Stimulated activated CD8-positive, alpha-beta memory T cell treated with anti-CD3 and anti-CD28 coated beads, Interleukin-2, amount 100 ng/mL, for 48 hours (primary cell): ENCODE results near the gene ZCCHC7.
"Not testable (repeated sequence)": the region's sequence is repeated elsewhere in the genome, so short reads cannot be mapped to it uniquely, and the experiment has no call there.

Experiments
- DNase-seq, 2 donors: peaks; one replicate each; pipeline ENCODE4 v3.0.0-alpha.2; 2020; ENCODE audit warnings: low read depth in 2 of 2

ZCCHC7 gene

DNA sequence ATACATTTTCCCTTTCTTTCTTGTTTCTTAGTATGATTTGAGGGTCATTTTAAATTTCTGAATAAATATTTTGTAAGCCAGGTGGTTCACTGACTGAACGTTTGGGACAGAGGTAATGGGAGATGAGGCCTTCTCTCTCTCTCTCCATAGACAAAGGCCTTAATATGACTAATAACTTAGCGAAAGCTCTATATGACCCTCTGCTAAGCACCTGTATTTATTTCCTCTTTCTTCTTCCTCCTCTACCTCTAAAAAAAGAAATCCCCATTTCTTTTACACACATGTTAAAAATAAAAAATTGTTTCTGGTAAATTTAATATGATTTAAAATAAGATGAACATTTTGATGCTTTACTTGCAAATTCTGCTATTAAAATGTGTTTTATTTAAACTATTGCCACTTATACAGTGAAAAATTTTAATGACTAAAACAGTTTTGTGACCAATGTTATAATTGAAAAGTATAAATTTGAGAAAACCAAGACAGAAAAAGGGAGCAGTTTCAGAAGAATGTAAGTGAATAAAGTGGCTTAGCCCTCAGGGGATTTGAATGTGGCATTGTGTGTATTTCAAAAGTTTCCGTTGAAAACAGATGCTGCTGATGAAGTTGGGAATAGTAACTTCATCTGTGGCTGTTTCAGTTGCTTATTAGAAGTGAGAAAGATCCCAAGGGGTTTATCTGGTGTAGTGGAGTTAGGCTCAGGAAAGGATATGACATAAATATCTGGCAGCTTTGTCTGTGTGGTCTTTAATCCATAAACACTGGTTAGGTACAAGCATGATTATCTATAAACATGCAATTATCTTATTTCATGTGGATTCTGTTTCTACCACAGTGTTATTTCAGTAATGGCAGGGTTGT, 173.5 kb downstream of the ZCCHC7 start:
- DNase-seq = no peak

DNA sequence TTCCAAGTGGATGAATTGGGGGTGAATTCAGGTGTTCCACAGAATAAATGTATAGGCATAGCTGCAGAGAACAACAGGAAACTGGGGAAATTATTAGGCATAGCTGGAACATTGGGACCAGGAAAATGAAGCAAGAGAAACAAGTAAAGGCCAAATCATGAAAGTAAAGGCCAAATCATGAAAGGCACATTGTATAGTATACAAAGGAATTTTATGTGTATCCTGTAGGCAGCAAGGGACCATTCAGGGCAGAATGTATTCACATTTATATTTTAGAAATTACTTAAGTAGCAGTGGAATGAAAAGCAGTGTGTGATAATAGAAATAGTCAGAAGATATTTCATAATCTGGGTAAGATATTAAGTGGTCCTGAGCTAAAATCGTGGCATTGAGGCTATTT, 174.8 kb downstream of the ZCCHC7 start:
- DNase-seq = no peak

GRCh38 chr9:37295796-37296195, 175.4 kb downstream of the ZCCHC7 start:
- DNase-seq = no peak

- DNase-seq = no peak
These were observed 177.2 kb downstream of the ZCCHC7 start for GRCh38 chr9:37297592-37297991.

DNA sequence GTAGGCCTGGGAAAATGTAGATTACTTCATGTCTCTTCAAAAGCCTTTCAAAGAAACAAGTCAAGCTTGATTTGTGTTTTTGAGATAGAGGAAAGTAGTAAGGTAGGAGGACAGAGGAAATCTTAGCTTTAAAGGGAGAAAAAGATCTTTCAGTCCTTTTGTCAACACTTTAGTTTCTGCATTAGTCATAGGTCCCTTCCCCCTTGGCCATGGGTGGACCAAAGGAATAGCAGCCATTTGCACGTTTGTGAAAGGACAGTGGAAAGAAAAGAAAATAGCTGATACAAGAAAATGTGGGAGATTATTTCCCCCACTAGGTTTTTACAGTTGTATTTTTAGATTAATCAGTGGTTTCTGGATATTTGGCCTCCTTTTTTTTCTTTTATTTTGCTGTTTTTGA, 180.2 kb downstream of the ZCCHC7 start:
- no peak for DNase-seq

DNA sequence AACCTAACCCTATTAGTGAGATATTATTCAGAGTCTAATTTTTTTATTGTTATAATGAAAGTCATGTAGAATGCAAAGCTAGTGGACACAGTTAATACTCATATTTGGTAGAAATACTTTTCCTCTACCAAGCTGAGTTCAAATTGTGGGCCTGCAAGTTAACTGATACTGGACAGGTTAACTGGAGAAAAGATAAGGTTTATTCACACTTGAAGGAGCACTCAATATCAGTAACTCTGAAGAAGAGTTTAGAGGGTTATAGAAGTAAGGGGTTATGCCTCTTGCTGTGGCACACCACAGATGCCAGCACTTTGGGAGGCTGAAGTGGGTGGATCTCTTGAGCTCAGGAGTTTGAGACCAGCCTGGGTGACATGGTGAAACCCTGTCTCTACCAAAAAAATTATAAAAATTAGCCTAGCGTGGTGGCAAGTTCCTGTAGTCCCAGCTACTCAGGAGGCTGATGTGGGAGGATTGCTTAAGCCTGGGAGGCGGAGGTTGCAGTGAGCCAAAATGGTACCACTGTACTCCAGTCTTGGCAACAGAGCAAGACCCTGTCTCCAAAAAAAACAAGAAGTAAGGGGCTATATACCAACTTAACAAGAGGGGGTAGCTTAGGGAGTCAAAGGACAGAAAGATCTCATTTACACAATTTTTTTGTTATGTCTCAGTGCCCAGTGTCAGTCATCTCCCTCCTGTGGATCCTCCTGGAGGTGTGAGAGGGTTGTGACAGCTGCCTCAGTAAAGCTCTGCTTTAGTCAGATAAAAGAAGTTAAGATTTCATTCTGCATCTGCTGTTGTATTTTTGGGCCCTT, 180.9 kb downstream of the ZCCHC7 start:
- no peak for DNase-seq

DNA sequence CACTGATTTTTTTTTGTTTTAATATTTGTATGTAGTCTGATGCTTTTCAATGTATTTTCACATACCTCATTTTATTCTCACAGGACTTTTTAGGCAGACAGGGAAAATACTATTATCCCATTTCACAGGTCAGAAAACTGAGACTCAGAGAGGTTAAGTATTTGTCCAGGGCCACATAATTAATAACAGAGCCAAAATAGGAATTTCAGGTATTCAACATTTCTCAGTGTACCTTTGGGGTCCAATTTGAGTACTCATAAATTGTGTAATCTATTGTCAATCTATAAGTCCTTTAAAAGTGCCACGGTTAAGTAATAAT, 181.4 kb downstream of the ZCCHC7 start:
- DNase-seq = no peak

GRCh38 chr9:37302277-37302676, 181.9 kb downstream of the ZCCHC7 start:
- no peak for DNase-seq

- not testable (repeated sequence) for DNase-seq
These were observed 182.9 kb downstream of the ZCCHC7 start for GRCh38 chr9:37303272-37303671.

- no peak for DNase-seq
These were observed 188.8 kb downstream of the ZCCHC7 start for GRCh38 chr9:37309136-37309535.

DNA sequence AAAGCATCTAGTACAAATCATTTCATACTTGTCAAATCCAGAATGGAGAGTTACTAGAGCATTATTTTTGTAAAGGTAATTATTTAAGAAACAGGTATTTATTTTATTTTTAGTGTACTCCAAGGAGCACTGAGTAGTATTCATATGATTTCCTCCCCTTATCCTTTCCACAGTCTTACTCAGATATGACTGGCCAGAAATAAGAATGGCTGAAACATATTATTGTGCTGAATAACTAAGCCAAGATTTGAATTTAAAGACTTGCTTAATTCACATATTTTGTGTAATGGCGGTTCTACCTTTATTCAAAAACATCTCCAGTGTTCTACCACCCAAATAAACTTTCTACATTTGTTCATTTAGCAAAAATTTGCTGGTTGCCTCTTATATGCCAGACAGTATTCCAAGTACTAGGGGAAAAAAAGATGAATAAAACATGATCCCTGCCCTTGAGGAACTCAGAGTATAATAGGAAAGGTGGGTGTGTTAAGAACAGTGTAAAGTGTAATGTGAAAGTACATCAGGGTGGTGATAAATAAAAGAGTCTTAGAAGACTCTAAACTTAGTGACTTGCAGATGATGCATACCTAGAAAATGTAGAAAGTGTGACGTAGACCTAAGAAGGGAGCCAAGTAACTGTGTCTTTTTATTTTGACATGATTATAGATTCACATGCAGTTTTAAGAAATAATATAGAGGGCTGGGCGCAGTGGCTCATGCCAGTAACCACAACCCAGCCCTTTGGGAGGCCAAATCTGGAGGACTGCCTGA, 191.7 kb downstream of the ZCCHC7 start:
- DNase-seq = no peak

- no peak for DNase-seq
These were observed 203.9 kb downstream of the ZCCHC7 start for GRCh38 chr9:37324261-37324683.

GRCh38 chr9:37324691-37325490, 204.5 kb downstream of the ZCCHC7 start:
- DNase-seq = no peak

DNA sequence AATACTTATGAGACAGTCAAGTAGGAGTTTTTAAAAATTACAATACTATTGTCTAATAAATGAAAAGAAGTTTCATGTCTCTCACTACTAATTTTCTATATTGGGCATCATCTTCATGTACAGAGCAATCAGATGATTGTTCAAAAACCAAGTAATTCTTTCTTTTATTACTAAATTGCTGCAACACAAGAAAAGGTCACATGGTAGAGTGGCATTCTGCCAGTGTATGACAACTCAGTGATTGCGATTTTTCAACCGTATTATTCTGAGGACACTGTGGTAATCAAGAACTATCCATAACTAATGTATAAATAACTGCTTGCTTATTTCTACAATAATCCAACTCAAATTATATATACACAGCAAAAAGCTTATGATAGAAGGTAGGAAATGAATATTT, 205.4 kb downstream of the ZCCHC7 start:
- no peak for DNase-seq

- DNase-seq = no peak
These were observed 207.2 kb downstream of the ZCCHC7 start for GRCh38 chr9:37327553-37327952.

DNA sequence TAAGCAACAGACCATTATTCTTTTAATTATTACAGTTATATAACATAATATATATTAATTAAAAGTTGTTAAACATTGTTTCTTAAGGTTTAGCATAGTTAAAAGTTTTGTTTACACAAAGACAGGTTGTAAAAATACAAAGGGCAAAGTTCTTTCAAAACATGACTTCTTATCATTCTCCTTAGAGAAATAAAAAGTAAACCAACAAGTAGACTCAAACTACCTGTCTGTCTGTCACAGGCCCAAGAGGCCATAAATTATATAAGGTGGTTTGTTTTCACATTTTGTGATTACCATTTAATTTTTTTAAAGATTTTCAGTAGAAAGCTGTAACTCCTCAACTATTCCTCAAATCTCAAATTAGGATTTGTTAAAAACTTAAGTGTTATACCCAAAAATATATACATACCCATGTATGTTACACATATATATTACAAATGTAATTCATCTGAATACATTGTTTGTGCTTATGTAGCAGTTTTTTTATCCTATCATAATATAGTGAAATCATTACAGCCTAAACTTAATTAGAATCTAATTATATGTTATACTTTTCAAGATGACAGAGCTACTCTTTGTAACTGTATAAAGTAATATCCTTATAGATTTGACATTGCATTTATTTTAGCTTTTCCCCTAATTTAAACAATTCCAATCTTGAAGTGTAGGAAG, 208.3 kb downstream of the ZCCHC7 start:
- no peak for DNase-seq

GRCh38 chr9:37329576-37329975, 209.2 kb downstream of the ZCCHC7 start:
- DNase-seq = no peak

- no peak for DNase-seq
These were observed 211.5 kb downstream of the ZCCHC7 start for GRCh38 chr9:37331871-37332270.

GRCh38 chr9:37332578-37332977, 212.2 kb downstream of the ZCCHC7 start:
- DNase-seq = no peak

DNA sequence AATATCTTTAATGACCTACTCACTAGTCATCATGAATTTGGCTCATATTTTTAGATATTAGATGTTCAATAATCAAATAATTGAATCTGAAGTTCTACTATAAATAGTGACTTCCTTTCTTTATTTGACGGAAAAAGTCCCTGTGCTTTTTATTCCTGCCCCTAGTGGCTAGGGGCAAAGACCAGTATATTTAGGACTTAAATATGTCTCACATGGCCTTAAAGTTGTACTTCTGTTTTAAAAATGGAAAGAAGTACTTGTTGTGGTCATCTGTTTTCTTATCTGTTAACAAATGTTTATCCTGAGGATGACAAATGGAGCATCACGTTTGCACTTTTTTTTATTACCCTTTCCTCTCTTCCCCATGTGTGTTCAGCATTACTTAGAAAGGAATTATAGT, 212.9 kb downstream of the ZCCHC7 start:
- no peak for DNase-seq

- no peak for DNase-seq
These were observed 214.9 kb downstream of the ZCCHC7 start for GRCh38 chr9:37335238-37335637.
